HG02642 (cell line): Measurements from ENCODE around the gene L3MBTL3.
"Not testable (repeated sequence)": the region's sequence is repeated elsewhere in the genome, so short reads cannot be mapped to it uniquely, and the experiment has no call there.

Experiments used
- ATAC-seq: cut with Tn5 transposase; IDR thresholded peaks from one replicate; pipeline ENCODE4 v1.9.1; 2021; ENCODE audit warnings: mild to moderate bottlenecking; ENCODE audit not compliant: unreplicated experiment, poor library complexity

The L3MBTL3 gene

GRCh38 chr6:130167655-130168054 lies 149.3 kb downstream of the L3MBTL3 start:
- ATAC-seq = no peak

DNA sequence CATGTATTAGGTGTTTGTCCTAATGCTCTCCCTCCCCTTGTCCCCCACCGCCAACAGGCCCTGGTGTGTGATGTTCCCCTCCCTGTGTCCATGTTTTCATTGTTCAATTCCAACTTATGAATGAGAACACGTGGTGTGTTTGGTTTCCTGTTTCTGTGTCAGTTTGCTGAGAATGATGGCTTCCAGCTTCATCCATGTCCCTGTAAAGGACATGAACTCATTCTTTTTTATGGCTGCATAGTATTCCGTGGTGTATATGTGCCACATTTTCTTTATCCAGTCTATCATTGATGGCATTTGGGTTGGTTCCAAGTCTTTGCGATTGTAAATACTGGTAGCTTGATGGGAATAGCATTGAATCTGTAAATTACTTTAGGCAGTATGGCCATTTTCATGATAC lies 151.8 kb downstream of the L3MBTL3 start:
- not testable (repeated sequence) for ATAC-seq

DNA sequence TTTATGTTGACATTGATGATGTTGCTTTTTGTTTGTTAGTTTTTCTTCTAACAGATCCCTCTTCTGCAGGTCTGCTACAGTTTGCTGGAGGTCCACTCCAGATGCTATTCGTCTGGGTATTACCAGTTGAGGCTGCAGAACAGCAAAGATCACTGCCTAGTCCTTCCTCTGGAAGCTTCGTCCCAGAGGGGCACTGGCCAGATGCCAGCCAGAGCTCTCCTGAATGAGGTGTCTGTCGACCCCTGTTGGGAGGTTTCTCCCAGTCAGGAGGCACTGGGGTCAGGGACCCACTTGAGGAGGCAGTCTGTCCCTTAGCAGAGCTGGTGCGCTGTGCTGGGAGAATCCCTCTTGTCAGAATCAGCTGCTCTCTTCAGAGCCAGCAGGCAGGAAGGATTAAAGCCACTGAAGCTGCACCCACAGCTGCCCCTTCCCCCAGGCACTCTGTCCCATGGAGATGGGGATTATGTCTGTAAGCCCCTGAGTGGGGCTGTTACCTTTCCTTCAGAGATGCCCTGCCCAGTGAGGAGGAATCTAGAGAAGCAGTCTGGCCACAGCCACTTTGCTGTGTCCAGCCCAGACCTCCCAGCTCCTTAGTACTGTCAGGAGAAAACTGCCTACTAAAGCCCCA lies 155.1 kb downstream of the L3MBTL3 start:
- ATAC-seq = not testable (repeated sequence)

DNA sequence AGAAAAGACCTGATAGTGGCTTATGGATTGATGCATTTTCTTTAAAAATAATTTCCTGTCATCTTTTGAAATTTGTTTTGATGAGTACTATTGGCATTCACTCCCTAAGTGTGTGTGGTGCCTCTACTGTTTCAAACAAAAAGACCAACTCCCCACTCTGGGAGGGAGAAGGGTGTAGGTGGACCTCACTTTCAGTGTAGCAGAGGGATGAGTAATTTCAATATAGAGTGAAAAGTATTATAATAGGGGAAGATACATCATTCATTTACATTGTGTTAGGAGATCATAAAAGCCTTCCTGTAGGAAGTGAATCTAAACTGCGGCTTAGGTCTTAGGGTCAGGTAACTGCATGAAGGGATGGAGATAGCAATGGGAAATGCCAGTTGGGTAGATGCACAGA lies 158.0 kb downstream of the L3MBTL3 start:
- no peak for ATAC-seq

GRCh38 chr6:130178692-130179091 lies 160.3 kb downstream of the L3MBTL3 start:
- ATAC-seq = no peak

- ATAC-seq = no peak
Observed at GRCh38 chr6:130182466-130182865, 164.1 kb downstream of the L3MBTL3 start.

DNA sequence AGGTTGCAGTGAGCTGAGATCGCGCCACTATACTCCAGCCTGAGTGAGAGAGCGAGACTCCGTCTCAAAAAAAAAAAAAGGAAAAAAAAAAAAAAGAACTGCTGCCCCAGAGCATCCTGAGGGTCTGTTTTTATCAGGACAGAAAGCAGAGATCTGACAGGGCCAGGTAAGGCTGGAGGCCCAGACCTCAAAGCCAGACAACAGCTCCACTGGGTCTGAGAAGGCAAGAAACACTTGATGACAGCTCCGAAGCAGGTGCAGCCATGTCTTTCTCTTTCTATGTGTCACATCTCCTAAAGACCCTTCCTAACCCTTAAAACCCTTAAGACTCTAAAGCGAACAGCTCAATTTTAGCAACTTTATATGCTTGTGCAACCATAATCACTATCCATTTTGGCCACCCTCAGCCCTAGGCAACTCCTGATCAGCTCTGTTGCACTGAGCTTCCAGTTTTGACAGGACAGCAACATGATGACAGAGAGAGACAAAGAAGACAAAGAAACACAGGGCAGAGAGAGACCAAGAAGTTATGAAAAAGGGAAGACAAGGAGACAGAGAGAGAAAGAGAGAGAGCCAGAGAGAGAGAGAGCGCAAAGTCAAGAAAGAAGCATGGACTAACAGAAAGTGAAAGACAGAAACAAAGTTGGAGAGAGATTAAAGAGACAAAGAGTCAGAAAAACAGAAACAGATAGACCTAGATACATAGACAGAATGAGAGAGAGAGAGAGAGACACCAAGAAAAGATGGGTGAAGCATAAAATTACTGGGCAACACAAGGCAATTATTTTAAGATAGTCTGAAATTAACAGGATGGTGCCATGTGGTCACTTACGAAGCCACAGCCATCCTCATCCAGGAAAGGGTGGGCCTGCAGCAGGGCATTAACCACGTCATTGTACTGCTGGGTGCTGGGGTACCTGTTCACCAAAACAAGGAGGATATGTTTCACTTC lies 165.2 kb downstream of the L3MBTL3 start:
- no peak for ATAC-seq

DNA sequence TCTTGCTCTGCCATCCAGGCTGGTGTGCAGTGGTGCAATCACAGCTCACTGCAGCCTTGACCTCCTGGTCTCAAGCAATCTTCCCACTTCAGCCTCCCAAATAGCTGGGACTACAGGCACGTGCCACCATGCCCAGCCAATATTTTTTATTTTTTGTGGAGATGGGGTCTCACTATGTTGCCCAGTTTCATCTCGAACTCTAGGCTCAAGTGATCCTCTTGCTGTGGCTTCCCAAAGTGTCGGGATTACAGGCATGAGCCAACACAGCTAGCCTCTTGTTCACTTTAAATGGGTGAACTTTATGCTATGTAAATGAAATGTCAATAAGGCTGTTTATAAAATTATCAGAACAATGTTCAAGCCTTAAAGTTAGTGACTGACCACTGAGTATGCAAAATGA lies 167.3 kb downstream of the L3MBTL3 start:
- no peak for ATAC-seq

DNA sequence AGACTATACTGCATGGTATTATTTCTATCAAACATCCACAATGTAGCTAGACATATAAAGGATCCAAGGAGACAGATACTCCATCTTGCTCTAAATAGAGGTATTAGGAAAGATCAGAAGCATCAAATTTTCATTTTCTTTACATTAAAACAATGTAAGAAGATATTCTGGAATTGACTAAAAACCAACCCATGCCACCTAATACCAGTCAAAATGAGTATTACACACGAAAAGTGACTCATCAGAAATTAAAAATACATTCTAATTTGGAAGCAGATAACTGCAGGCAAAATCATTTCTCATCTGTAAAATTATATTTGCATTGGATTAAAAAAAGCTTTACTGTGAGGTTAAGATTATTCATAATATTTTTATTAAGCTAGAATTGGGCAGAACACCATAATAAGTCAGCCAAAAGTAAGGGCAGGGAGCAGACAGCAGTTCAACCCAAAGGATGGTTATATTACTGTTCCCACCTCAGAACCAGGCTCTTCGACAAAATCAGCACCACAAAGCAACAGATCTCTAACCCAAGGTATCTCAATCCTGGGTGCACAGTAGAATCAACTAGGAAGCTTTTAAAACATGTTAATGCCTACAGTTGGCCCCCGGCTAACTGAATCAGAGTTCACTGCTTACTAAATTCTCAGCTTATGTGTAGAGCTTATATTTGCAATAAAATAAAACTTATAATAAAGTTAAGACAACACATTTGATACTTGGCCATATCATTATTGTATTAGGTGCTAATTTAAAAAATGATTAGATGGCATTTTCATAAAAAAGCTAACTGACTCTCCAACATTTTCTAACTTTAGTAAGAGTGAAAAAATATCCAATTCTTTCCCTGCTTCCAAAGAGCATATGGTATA lies 169.2 kb downstream of the L3MBTL3 start:
- ATAC-seq = no peak

DNA sequence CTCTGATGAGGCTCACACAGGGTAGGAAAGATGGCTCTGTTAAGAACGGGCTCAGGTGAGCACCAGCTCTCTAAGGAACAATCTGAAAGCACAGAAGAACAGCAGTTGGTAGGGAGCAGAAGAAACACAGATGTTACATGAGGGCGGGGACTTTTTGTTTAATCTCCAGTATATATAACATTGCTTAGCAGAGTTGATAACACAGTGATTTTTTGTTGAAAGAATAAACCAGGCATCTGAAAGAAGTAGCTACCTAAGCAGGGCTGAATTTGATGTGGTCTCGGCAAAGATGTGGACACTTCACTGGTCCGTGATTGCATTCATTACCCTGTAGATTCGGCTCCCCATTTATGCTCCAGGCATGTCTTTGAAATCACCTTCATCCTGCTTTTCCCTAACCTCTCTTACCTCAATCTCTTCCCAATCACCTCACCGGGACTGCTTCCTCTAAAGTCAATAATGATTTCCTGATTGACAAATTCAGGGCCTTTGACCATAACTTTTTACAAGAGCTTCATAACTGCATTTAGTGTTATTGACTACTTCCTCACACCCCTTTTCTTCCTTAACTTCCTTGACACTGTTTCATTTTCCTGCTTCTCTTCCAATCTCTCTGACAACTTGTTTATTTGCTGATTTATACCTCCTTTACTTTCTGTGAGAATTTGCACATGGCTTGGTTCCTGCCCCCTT lies 170.0 kb downstream of the L3MBTL3 start:
- ATAC-seq = no peak

DNA sequence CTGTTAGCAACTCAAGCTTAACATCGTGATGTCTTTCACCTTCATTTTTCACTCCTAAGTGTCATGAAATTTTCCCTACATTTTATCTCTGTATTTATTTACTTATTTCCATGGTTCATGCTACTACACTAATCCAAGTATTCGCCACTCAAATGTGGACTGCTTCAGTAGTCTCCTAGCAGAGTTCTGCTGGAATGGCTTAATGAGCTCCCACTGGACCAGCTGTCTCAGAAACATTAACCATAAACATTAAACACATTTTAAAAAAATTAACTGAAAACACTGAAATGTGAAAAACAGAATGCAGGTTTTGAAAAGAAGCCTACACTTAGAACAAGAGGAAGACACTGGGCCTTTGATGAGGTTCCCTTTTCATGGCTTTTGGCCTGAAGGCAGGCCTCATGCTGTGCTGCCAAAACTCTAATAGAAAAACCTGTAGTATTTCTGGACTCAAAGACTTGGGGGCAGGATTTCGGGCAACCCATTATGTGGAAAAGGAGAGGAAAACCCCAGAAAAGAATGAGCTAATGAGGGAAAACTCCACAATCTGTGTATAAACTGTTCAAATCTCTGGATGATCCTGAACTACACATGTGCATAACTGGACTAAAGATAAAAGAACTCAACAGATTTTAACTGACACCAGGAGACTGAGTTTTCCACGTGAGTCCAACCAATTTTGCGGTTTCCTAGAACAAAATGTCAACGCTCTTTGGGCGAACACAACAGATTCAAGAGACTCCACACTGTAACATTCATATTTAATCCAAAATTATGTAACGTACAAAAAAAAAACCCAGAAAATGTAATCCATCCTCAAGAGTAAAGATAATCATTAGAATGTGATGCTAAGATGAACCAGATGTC lies 171.4 kb downstream of the L3MBTL3 start:
- ATAC-seq = no peak
